IMR-90 (cell line): Measurements from ENCODE around the gene SF3A2. TPM values are rescaled to one million over a fixed set of nuclear protein-coding genes. Genes with fewer than 3 reads are reported as not detected.

ENCODE experiments used
- ATAC-seq: fragments of 200-7000 bp; cut with Tn5 transposase; 2 replicates; pipeline ENCODE4 v1.9.1; 2020; ENCODE audit warnings: low read depth, mild to moderate bottlenecking, moderate library complexity
- BruUV-seq: library from RNA; stranded (reverse); fragments of 400-500 nt; replicated peaks from 2 replicates; lab custom pipeline; 2021; lab: Mats Ljungman, UMichigan
- CTCF ChIA-PET: fragments of 300-600 bp; formaldehyde crosslinking; extraction: SDS; loops from one replicate; lab custom pipeline; 2021; ENCODE audit warnings: antibody characterized with exemption; lab: Yijun Ruan, JAX
- POLR2A ChIA-PET: fragments of 300-600 bp; sonication (Branson Sonifier 250); formaldehyde crosslinking; loops from one replicate; lab custom pipeline; 2022; ENCODE audit warnings: antibody characterized with exemption; ENCODE audit not compliant: unreplicated experiment; lab: Charles Lee
- DNase-seq: peaks from one replicate; pipeline ENCODE4 v3.0.0; 2013
- H2AFZ ChIP-seq: replicated peaks from 2 replicates; pipeline ENCODE3; 2013; ENCODE audit warnings: low read length, mild to moderate bottlenecking; ENCODE audit not compliant: poor library complexity
- H2AK5ac ChIP-seq: 2 replicates; pipeline ENCODE4 v1.6.1; 2013; ENCODE audit warnings: low read depth, low read length, inconsistent platforms
- H2AK9ac ChIP-seq: replicated peaks from 2 replicates; pipeline ENCODE3; 2013; ENCODE audit warnings: mild to moderate bottlenecking, low read depth, low read length, moderate library complexity; ENCODE audit not compliant: poor library complexity
- H2BK120ac ChIP-seq: 2 replicates; pipeline ENCODE4 v1.6.1; 2013; ENCODE audit warnings: low read depth, low read length, inconsistent platforms
- H2BK15ac ChIP-seq: 3 replicates; pipeline ENCODE4 v1.6.1; 2013; ENCODE audit warnings: low read depth, low read length, inconsistent platforms
- H2BK20ac ChIP-seq: 2 replicates; pipeline ENCODE4 v1.6.1; 2013; ENCODE audit warnings: low read depth, mild to moderate bottlenecking, inconsistent platforms, low read length, moderate library complexity
- H2BK5ac ChIP-seq: 2 replicates; pipeline ENCODE4 v1.6.1; 2013; ENCODE audit warnings: mild to moderate bottlenecking, low read depth, low read length, inconsistent platforms; ENCODE audit not compliant: poor library complexity, severe bottlenecking
- H3K14ac ChIP-seq: replicated peaks from 2 replicates; pipeline ENCODE4 v1.6.1; 2013; ENCODE audit warnings: low read depth, low read length, inconsistent platforms
- H3K18ac ChIP-seq: 2 replicates; pipeline ENCODE4 v1.6.1; 2013; ENCODE audit warnings: low read depth, low read length, control low read depth
- H3K23ac ChIP-seq: 2 replicates; pipeline ENCODE4 v1.6.1; 2013; ENCODE audit warnings: low read depth, low read length, inconsistent platforms
- H3K27ac ChIP-seq: 2 replicates; pipeline ENCODE4 v1.5.1; 2013; ENCODE audit warnings: mild to moderate bottlenecking, control low read depth, low read length; ENCODE audit not compliant: insufficient read depth
- H3K27me3 ChIP-seq: 2 replicates; pipeline ENCODE4 v1.6.1; 2013; ENCODE audit warnings: low read length; ENCODE audit not compliant: control insufficient read depth, insufficient read depth
- H3K36me3 ChIP-seq: 2 replicates; pipeline ENCODE4 v1.6.1; 2013; ENCODE audit warnings: low read length, mixed read lengths; ENCODE audit not compliant: control insufficient read depth, insufficient read depth
- H3K4ac ChIP-seq: 2 replicates; pipeline ENCODE4 v1.6.1; 2013; ENCODE audit warnings: low read depth, low read length, inconsistent platforms
- H3K4me1 ChIP-seq: 2 replicates; pipeline ENCODE4 v1.6.1; 2013; ENCODE audit warnings: low read length, mixed read lengths; ENCODE audit not compliant: control insufficient read depth, insufficient read depth
- H3K4me2 ChIP-seq: 2 replicates; pipeline ENCODE4 v1.6.1; 2013; ENCODE audit warnings: low read depth, mild to moderate bottlenecking, control low read depth, low read length, moderate library complexity
- H3K4me3 ChIP-seq: 2 replicates; pipeline ENCODE4 v1.5.1; 2013; ENCODE audit warnings: low read depth, mild to moderate bottlenecking, control low read depth, low read length, moderate library complexity; ENCODE audit not compliant: insufficient read depth
- H3K56ac ChIP-seq: 2 replicates; pipeline ENCODE4 v1.6.1; 2013; ENCODE audit warnings: low read length, inconsistent platforms; ENCODE audit not compliant: insufficient read depth; ENCODE audit errors: extremely low read depth
- H3K79me1 ChIP-seq, 2 experiments: 2 replicates each; pipeline ENCODE4 v1.6.1; 2013; ENCODE audit warnings: low read length in 2 of 2, inconsistent platforms in 1 of 2, low read depth in 1 of 2
- H3K9ac ChIP-seq: 2 replicates; pipeline ENCODE4 v1.6.1; 2013; ENCODE audit warnings: low read depth, low read length, control low read depth
- H3K9me1 ChIP-seq: 2 replicates; pipeline ENCODE4 v1.6.1; 2013; ENCODE audit warnings: low read length, inconsistent platforms; ENCODE audit not compliant: insufficient read depth
- H3K9me3 ChIP-seq: 2 replicates; pipeline ENCODE4 v1.6.1; 2013; ENCODE audit warnings: low read length; ENCODE audit not compliant: control insufficient read depth, insufficient read depth
- H4K20me1 ChIP-seq: 2 replicates; pipeline ENCODE4 v1.6.1; 2013; ENCODE audit warnings: low read length, inconsistent platforms; ENCODE audit not compliant: insufficient read depth
- H4K5ac ChIP-seq: 2 replicates; pipeline ENCODE4 v1.6.1; 2013; ENCODE audit warnings: mild to moderate bottlenecking, low read depth, low read length, control low read depth
- H4K8ac ChIP-seq, 2 experiments: 2 replicates each; pipeline ENCODE4 v1.6.1; 2013; ENCODE audit warnings: low read depth in 2 of 2, low read length in 2 of 2, control low read depth in 1 of 2, inconsistent platforms in 1 of 2
- H4K91ac ChIP-seq: 2 replicates; pipeline ENCODE4 v1.6.1; 2013; ENCODE audit warnings: low read depth, low read length, inconsistent platforms; ENCODE audit not compliant: insufficient read depth
- BHLHE40 ChIP-seq: fragments of 150-350 bp; IDR thresholded peaks from 2 replicates; pipeline ENCODE4 v1.6.1; 2016; ENCODE audit warnings: mild to moderate bottlenecking, low read depth, low read length
- CEBPB ChIP-seq: IDR thresholded peaks from 2 replicates; pipeline ENCODE4 v1.6.1; 2012; ENCODE audit warnings: low read depth, low read length, improper control_type of control experiment
- CHD1 ChIP-seq: IDR thresholded peaks from 2 replicates; pipeline ENCODE4 v1.6.1; 2012; ENCODE audit warnings: low read depth, low read length, improper control_type of control experiment
- CTCF ChIP-seq: conservative IDR thresholded peaks from 2 replicates; pipeline ENCODE4 v1.5.1; 2012; ENCODE audit warnings: mild to moderate bottlenecking, low read depth, low read length, improper control_type of control experiment
- ELK1 ChIP-seq: fragments of 150-350 bp; IDR thresholded peaks from 2 replicates; pipeline ENCODE4 v1.6.1; 2016; ENCODE audit warnings: low read depth, mild to moderate bottlenecking, low read length, moderate library complexity, borderline replicate concordance
- FOS ChIP-seq: fragments of 150-350 bp; IDR thresholded peaks from 2 replicates; pipeline ENCODE4 v1.6.1; 2016; ENCODE audit warnings: low read depth, low read length
- MAFK ChIP-seq: IDR thresholded peaks from 2 replicates; pipeline ENCODE4 v1.6.1; 2012; ENCODE audit warnings: low read depth, low read length, improper control_type of control experiment
- MAZ ChIP-seq: IDR thresholded peaks from 2 replicates; pipeline ENCODE4 v1.6.1; 2012; ENCODE audit warnings: low read depth, mild to moderate bottlenecking, low read length, improper control_type of control experiment, moderate library complexity, borderline replicate concordance
- MXI1 ChIP-seq: IDR thresholded peaks from 2 replicates; pipeline ENCODE4 v1.6.1; 2012; ENCODE audit warnings: low read depth, mild to moderate bottlenecking, low read length, moderate library complexity, borderline replicate concordance
- NFE2L2 ChIP-seq: fragments of 150-350 bp; IDR thresholded peaks from 2 replicates; pipeline ENCODE4 v1.6.1; 2016; ENCODE audit warnings: low read depth, mild to moderate bottlenecking, low read length
- POLR2A ChIP-seq: IDR thresholded peaks from 2 replicates; pipeline ENCODE4 v1.6.1; 2012; ENCODE audit warnings: mild to moderate bottlenecking, low read depth, low read length
- RAD21 ChIP-seq: IDR thresholded peaks from 2 replicates; pipeline ENCODE4 v1.6.1; 2012; ENCODE audit warnings: low read length, improper control_type of control experiment
- RCOR1 ChIP-seq: IDR thresholded peaks from 2 replicates; pipeline ENCODE4 v1.6.1; 2012; ENCODE audit warnings: mild to moderate bottlenecking, low read length, improper control_type of control experiment; ENCODE audit not compliant: insufficient replicate concordance
- RFX5 ChIP-seq: IDR thresholded peaks from 2 replicates; pipeline ENCODE4 v1.8.0; 2012; ENCODE audit warnings: low read depth, mild to moderate bottlenecking, low read length, moderate library complexity
- SMC3 ChIP-seq: fragments of 150-350 bp; IDR thresholded peaks from 2 replicates; pipeline ENCODE4 v1.6.1; 2016; ENCODE audit warnings: low read depth, mild to moderate bottlenecking, antibody characterized with exemption, low read length, moderate library complexity
- USF2 ChIP-seq: fragments of 150-350 bp; IDR thresholded peaks from 2 replicates; pipeline ENCODE4 v1.6.1; 2017; ENCODE audit warnings: mild to moderate bottlenecking, antibody characterized with exemption, low read length, low read depth
- WGBS, 2 experiments: methylation state at CpG; one replicate each; pipeline versions ENCODE4 v1.1.5 to v1.1.7; 2013; ENCODE audit warnings: missing lambda C conversion rate in 2 of 2; ENCODE audit not compliant: insufficient read length in 1 of 2; ENCODE audit errors: extremely low coverage in 2 of 2; 5-methylcytosine and 5-hydroxymethylcytosine counted together
- dilution Hi-C: fragments of 300-500 bp; cut with HindIII; formaldehyde crosslinking; loops from one replicate; pipeline ENCODE4 v1.14.3; 2018; ENCODE audit warnings: low sequenced_read_pairs; ENCODE audit not compliant: unreplicated experiment
- in situ Hi-C: fragments of 300-500 bp; cut with MboI; formaldehyde crosslinking; loops from 3 replicates; pipeline ENCODE4 v1.14.3; 2019; ENCODE audit warnings: low sequenced_read_pairs, inconsistent platforms, mixed read lengths
- intact Hi-C: fragments of 100-400 bp; cut with micrococcal nuclease; formaldehyde crosslinking; loops from 2 replicates; pipeline ENCODE4 v1.10.0; 2022
- polyA plus RNA-seq, 3 experiments: library from polyadenylated mRNA; depleted of rRNA; stranded (reverse); fragments of >200 nt; gene quantifications; 2 replicates each; pipeline ENCODE4 v1.2.3, GENCODE V29; 2012; ENCODE audit warnings: low replicate concordance in 1 of 3
- total RNA-seq: library from RNA; depleted of rRNA; stranded (reverse); fragments of >200 nt; gene quantifications from 2 replicates; pipeline ENCODE4 v1.2.3, GENCODE V29; 2012

The SF3A2 gene
- total and polyA plus RNA-seq, 2 of the 4 experiments (the other 2 are of a cell fraction) = 4.8 to 34.5 TPM

- Histone ChIP-seq H3K4ac (no peak overlapping the region), H3K9me1 (no peaks in the 10 kb centered on the region), H2AK5ac (no peak overlapping the region), H3K27me3 (peaks cover 36% of the 10 kb centered on the region), H2AFZ (no peak overlapping the region), H3K23ac (no peak overlapping the region), H2AK9ac (no peak overlapping the region), H3K36me3 (peaks cover 28% of the 10 kb centered on the region), H3K4me3 (no peak overlapping the region), H3K4me1 (peaks cover 4% of the 10 kb centered on the region; the same call in 1 of the 2 replicates), H2BK15ac (no peak overlapping the region), H3K9me3 (no peaks in the 10 kb centered on the region), H3K56ac (no peak overlapping the region), H3K27ac (no peak overlapping the region), H4K5ac (no peak overlapping the region), H3K9ac (no peak overlapping the region), H4K91ac (no peak overlapping the region), H3K14ac (no peak overlapping the region), H2BK5ac (no peak overlapping the region), H3K79me1 (0 out of 4 replicates have a peak, but pooled peaks cover 0 to 6% of the 10 kb centered on the region in 2 experiments), H3K4me2 (no peak overlapping the region), H4K8ac (no peak overlapping the region), H2BK20ac (no peak overlapping the region), H2BK120ac (no peak overlapping the region), H3K18ac (no peak overlapping the region), H4K20me1 (peaks cover 38% of the 10 kb centered on the region)
- WGBS, 2 experiments = 28% methylated on average over 11 of the region's 40 CpGs; no CpG with 5 or more reads in 1 of the 2 experiments
- in situ Hi-C loops = no loop called here
- no TSS peak for BruUV-seq
- DNase-seq (no peak), ATAC-seq (no peak)
- TF ChIP-seq POLR2A (no peak), CEBPB (no peak), USF2 (no peak), MAFK (no peak), RAD21 (no peak), RCOR1 (no peak), CHD1 (no peak), SMC3 (no peak), CTCF (no peak), MXI1 (no peak), NFE2L2 (no peak), FOS (no peak), ELK1 (no peak), MAZ (no peak), RFX5 (no peak), BHLHE40 (no peak)
- POLR2A ChIA-PET = no interaction called here
- intact Hi-C loops = no loop called here
- CTCF ChIA-PET = no interaction called here
- dilution Hi-C loops = no loop called here
Measured at GRCh38 chr19:2250766-2251105, 14.1 kb downstream of the SF3A2 start.
